ENCODE data around the gene GJA9. TPM values are rescaled to one million over a fixed set of nuclear protein-coding genes. Genes with fewer than 3 reads are reported as not detected.

Gene GJA9
- total and polyA plus RNA-seq, 2 of the 4 experiments (the other 2 are of a cell fraction) = not detected

GRCh38 chr1:38867208-38867607 lies 14.2 kb downstream of the GJA9 start:
- peaks cover 8 to 34% of the 10 kb centered on the region in 2 experiments; a peak in 3 of 4 replicates for H3K79me1 ChIP-seq (ENCODE audit: low read depth in 1 of 2, low read length in 2 of 2)
- no peak overlapping the region for H2AK5ac ChIP-seq (ENCODE audit: low read depth, low read length)
- H3K18ac ChIP-seq (ENCODE audit: low read depth, low read length) = no peak overlapping the region
- no peak overlapping the region for H3K4me3 ChIP-seq (ENCODE audit: insufficient read depth, low read depth, low read length)
- WGBS, 2 experiments (ENCODE audit: extremely low coverage in 2 of 2, insufficient read length in 1 of 2) = no CpG with 5 or more reads among the region's 8 CpGs
- no peak overlapping the region for H3K9ac ChIP-seq (ENCODE audit: low read depth, low read length)
- in situ Hi-C loops (cut with MboI; ENCODE audit: low sequenced_read_pairs) (loop anchor here (25.0 kb wide), 1 partner anchor 670 kb away; no protein-coding TSS in a partner anchor), intact Hi-C loops (cut with micrococcal nuclease) (no loop called here), dilution Hi-C loops (cut with HindIII; ENCODE audit: low sequenced_read_pairs, unreplicated experiment) (no loop called here)
- no peak overlapping the region for H3K23ac ChIP-seq (ENCODE audit: low read depth, low read length)
- no peak overlapping the region for H2AK9ac ChIP-seq (replicated peaks; ENCODE audit: low read depth, low read length, poor library complexity)
- H3K4me2 ChIP-seq (ENCODE audit: low read depth, low read length) = no peak overlapping the region
- no peak overlapping the region for H2BK20ac ChIP-seq (ENCODE audit: low read depth, low read length)
- H2BK5ac ChIP-seq (ENCODE audit: low read depth, low read length, poor library complexity, severe bottlenecking) = no peak overlapping the region
- no peak overlapping the region for H4K5ac ChIP-seq (ENCODE audit: low read depth, low read length)
- H3K4me1 ChIP-seq (ENCODE audit: control insufficient read depth, insufficient read depth, low read length) = no peaks in the 10 kb centered on the region
- ATAC-seq (ENCODE audit: low read depth) (no peak), DNase-seq (no peak)
- 0 out of 2 replicates have a peak, but pooled peaks cover 1% of the 10 kb centered on the region for H3K36me3 ChIP-seq (ENCODE audit: control insufficient read depth, insufficient read depth, low read length)
- H2AFZ ChIP-seq (replicated peaks; ENCODE audit: low read length, poor library complexity) = no peak overlapping the region
- H4K20me1 ChIP-seq (ENCODE audit: insufficient read depth, low read length) = no peaks in the 10 kb centered on the region; the same call in 1 of the 2 replicates
- no TSS peak for BruUV-seq (replicated peaks)
- no peaks in the 10 kb centered on the region for H3K27me3 ChIP-seq (ENCODE audit: control insufficient read depth, insufficient read depth, low read length)
- H3K9me1 ChIP-seq (ENCODE audit: insufficient read depth, low read length) = no peaks in the 10 kb centered on the region; the same call in 1 of the 2 replicates
- no peak overlapping the region for H4K91ac ChIP-seq (ENCODE audit: insufficient read depth, low read depth, low read length)
- ChIA-PET CTCF (no interaction called here), POLR2A (ENCODE audit: unreplicated experiment) (no interaction called here)
- H2BK120ac ChIP-seq (ENCODE audit: low read depth, low read length) = no peak overlapping the region
- H3K4ac ChIP-seq (ENCODE audit: low read depth, low read length) = no peak overlapping the region
- no peak for TF ChIP-seq ELK1 (IDR thresholded peaks at IDR 0.05; ENCODE audit: borderline replicate concordance, low read depth, low read length)
- TF ChIP-seq RCOR1 (IDR thresholded peaks at IDR 0.05; ENCODE audit: insufficient replicate concordance, low read length) = no peak
- TF ChIP-seq BHLHE40 (IDR thresholded peaks at IDR 0.05; ENCODE audit: low read depth, low read length) = no peak
- no peak for TF ChIP-seq POLR2A (IDR thresholded peaks at IDR 0.05; ENCODE audit: low read depth, low read length)
- no peak for TF ChIP-seq NFE2L2 (IDR thresholded peaks at IDR 0.05; ENCODE audit: low read depth, low read length)
- TF ChIP-seq SMC3 (IDR thresholded peaks at IDR 0.05; ENCODE audit: low read depth, low read length) = no peak
- H3K56ac ChIP-seq (ENCODE audit: extremely low read depth, insufficient read depth, low read length) = no peak overlapping the region
- H4K8ac ChIP-seq (ENCODE audit: low read depth in 2 of 2, low read length in 2 of 2) = no peak overlapping the region
- no peaks in the 10 kb centered on the region for H3K9me3 ChIP-seq (ENCODE audit: control insufficient read depth, insufficient read depth, low read length)
- no peak overlapping the region for H3K27ac ChIP-seq (ENCODE audit: insufficient read depth, low read length)
- no peak overlapping the region for H3K14ac ChIP-seq (replicated peaks; ENCODE audit: low read depth, low read length)
- H2BK15ac ChIP-seq (ENCODE audit: low read depth, low read length) = no peak overlapping the region
